Effector memory CD4-positive, alpha-beta T cell (primary cell): Measurements from ENCODE around the gene SEC24D.

Experiments
- DNase-seq, 3 donors: peaks; one replicate each; pipeline ENCODE4 v3.0.0-alpha.2; 2020
- H3K27ac ChIP-seq: 2 replicates; pipeline ENCODE4 v1.7.0; 2013; ENCODE audit warnings: mild to moderate bottlenecking, low read length, moderate library complexity; ENCODE audit not compliant: insufficient read depth, poor library complexity, severe bottlenecking
- H3K27me3 ChIP-seq: replicated peaks from 2 replicates; pipeline ENCODE4 v1.7.0; 2013; ENCODE audit warnings: mild to moderate bottlenecking, low read length; ENCODE audit not compliant: insufficient read depth, control insufficient read depth, poor library complexity, severe bottlenecking
- H3K36me3 ChIP-seq: 2 replicates; pipeline ENCODE4 v1.7.0; 2013; ENCODE audit warnings: mild to moderate bottlenecking, low read length, moderate library complexity; ENCODE audit not compliant: control insufficient read depth, insufficient read depth
- H3K4me1 ChIP-seq: 2 replicates; pipeline ENCODE4 v1.7.0; 2013; ENCODE audit warnings: low read length, mild to moderate bottlenecking; ENCODE audit not compliant: control insufficient read depth, insufficient read depth, poor library complexity, severe bottlenecking
- H3K4me3 ChIP-seq: 2 replicates; pipeline ENCODE4 v1.7.0; 2013; ENCODE audit warnings: low read length, low read depth, mild to moderate bottlenecking; ENCODE audit not compliant: insufficient read depth, poor library complexity, severe bottlenecking
- H3K9me3 ChIP-seq: 2 replicates; pipeline ENCODE4 v1.7.0; 2013; ENCODE audit warnings: mild to moderate bottlenecking, low read length, moderate library complexity; ENCODE audit not compliant: control insufficient read depth

Gene SEC24D

GRCh38 chr4:118732591-118733330, 103.2 kb downstream of the SEC24D start:
- Histone ChIP-seq H3K27ac (no peak overlapping the region), H3K4me1 (no peaks in the 10 kb centered on the region), H3K27me3 (no peaks in the 10 kb centered on the region), H3K9me3 (no peaks in the 10 kb centered on the region), H3K36me3 (peaks cover 24% of the 10 kb centered on the region), H3K4me3 (no peak overlapping the region)
- DNase-seq: no peak

- DNase-seq: no peak
- no peak overlapping the region for H3K4me3 ChIP-seq
- H3K4me1 ChIP-seq: no peaks in the 10 kb centered on the region
- H3K9me3 ChIP-seq: no peaks in the 10 kb centered on the region
- no peak overlapping the region for H3K27ac ChIP-seq
- no peaks in the 10 kb centered on the region for H3K27me3 ChIP-seq
- peaks cover 19% of the 10 kb centered on the region for H3K36me3 ChIP-seq
Observed at GRCh38 chr4:118730683-118731082, 105.2 kb downstream of the SEC24D start.

- H3K27ac ChIP-seq: no peak overlapping the region
- H3K36me3 ChIP-seq: peaks cover 19% of the 10 kb centered on the region
- H3K9me3 ChIP-seq: no peaks in the 10 kb centered on the region
- H3K4me1 ChIP-seq: no peaks in the 10 kb centered on the region
- no peaks in the 10 kb centered on the region for H3K27me3 ChIP-seq
- H3K4me3 ChIP-seq: no peak overlapping the region
- DNase-seq: no peak
Observed at GRCh38 chr4:118729287-118730286, 106.3 kb downstream of the SEC24D start.

GRCh38 chr4:118727360-118727759, 108.6 kb downstream of the SEC24D start:
- Histone ChIP-seq H3K36me3 (peaks cover 11% of the 10 kb centered on the region), H3K4me3 (no peak overlapping the region), H3K9me3 (no peaks in the 10 kb centered on the region), H3K27ac (no peak overlapping the region), H3K4me1 (no peaks in the 10 kb centered on the region), H3K27me3 (no peaks in the 10 kb centered on the region)
- DNase-seq: no peak

GRCh38 chr4:118723369-118723768, 112.6 kb downstream of the SEC24D start:
- Histone ChIP-seq H3K4me1 (no peaks in the 10 kb centered on the region), H3K9me3 (no peaks in the 10 kb centered on the region), H3K4me3 (no peak overlapping the region), H3K27me3 (no peaks in the 10 kb centered on the region), H3K36me3 (peaks cover 17% of the 10 kb centered on the region), H3K27ac (no peak overlapping the region)
- no peak for DNase-seq

GRCh38 chr4:118721752-118722151, 114.2 kb downstream of the SEC24D start:
- H3K27me3 ChIP-seq: no peaks in the 10 kb centered on the region
- H3K4me1 ChIP-seq: no peaks in the 10 kb centered on the region
- no peak overlapping the region for H3K27ac ChIP-seq
- H3K4me3 ChIP-seq: no peak overlapping the region
- no peaks in the 10 kb centered on the region for H3K9me3 ChIP-seq
- no peak for DNase-seq
- peaks cover 11% of the 10 kb centered on the region for H3K36me3 ChIP-seq

- H3K27ac ChIP-seq: no peak overlapping the region
- DNase-seq: no peak
- no peaks in the 10 kb centered on the region for H3K27me3 ChIP-seq
- H3K36me3 ChIP-seq: peaks cover 7% of the 10 kb centered on the region
- H3K4me1 ChIP-seq: no peaks in the 10 kb centered on the region
- no peaks in the 10 kb centered on the region for H3K9me3 ChIP-seq
- no peak overlapping the region for H3K4me3 ChIP-seq
Observed at GRCh38 chr4:118718511-118719170, 117.3 kb downstream of the SEC24D start.

GRCh38 chr4:118716304-118716703, 119.6 kb downstream of the SEC24D start:
- no peaks in the 10 kb centered on the region for H3K36me3 ChIP-seq
- no peaks in the 10 kb centered on the region for H3K9me3 ChIP-seq
- H3K4me1 ChIP-seq: no peaks in the 10 kb centered on the region
- no peaks in the 10 kb centered on the region for H3K27me3 ChIP-seq
- H3K4me3 ChIP-seq: no peak overlapping the region
- no peak overlapping the region for H3K27ac ChIP-seq
- DNase-seq: no peak

GRCh38 chr4:118714682-118715081, 121.2 kb downstream of the SEC24D start:
- no peak overlapping the region for H3K27ac ChIP-seq
- H3K36me3 ChIP-seq: peaks cover 14% of the 10 kb centered on the region
- H3K27me3 ChIP-seq: no peaks in the 10 kb centered on the region
- H3K9me3 ChIP-seq: no peaks in the 10 kb centered on the region
- no peaks in the 10 kb centered on the region for H3K4me1 ChIP-seq
- H3K4me3 ChIP-seq: no peak overlapping the region
- DNase-seq: no peak
